DND-41 (cell line): ENCODE data around the gene PPARD.

Source experiments
- CTCF ChIP-seq: IDR thresholded peaks from 2 replicates; pipeline ENCODE4 v1.5.1; 2012; ENCODE audit warnings: borderline replicate concordance, low read length, moderate library complexity, mild to moderate bottlenecking; ENCODE audit not compliant: poor library complexity, severe bottlenecking; ENCODE audit errors: extremely low read depth
- EZH2 ChIP-seq: IDR thresholded peaks from 3 replicates; pipeline ENCODE4 v1.6.1; 2012; ENCODE audit warnings: borderline replicate concordance, low read depth, mild to moderate bottlenecking, moderate library complexity, low read length, inconsistent platforms; ENCODE audit not compliant: severe bottlenecking

GRCh38 chr6:35454391-35455110, 112.2 kb downstream of the PPARD start:
- no peak for TF ChIP-seq CTCF
- TF ChIP-seq EZH2: no peak
